ENCODE data around the gene GMEB1.

GMEB1 gene

DNA sequence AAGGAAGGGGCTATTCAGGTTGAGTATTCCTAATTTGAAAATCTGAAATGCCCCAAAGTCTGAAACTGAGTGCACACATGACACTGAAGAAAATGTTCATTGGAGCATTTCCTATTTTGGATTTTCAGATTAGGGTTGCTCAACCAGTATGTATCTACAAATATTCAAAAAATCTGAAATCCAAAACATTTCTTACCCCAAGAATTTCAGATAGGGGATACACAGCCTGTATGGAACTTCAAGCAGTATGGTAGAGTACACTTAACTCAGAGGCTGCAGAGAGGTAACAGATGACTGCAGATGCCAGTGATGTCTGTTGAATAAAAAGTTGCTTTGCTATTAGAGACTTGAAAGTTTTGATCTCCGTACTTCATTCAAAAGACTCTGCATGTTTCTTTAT lies 87.1 kb downstream of the GMEB1 start:
- no peak for DNase-seq

DNA sequence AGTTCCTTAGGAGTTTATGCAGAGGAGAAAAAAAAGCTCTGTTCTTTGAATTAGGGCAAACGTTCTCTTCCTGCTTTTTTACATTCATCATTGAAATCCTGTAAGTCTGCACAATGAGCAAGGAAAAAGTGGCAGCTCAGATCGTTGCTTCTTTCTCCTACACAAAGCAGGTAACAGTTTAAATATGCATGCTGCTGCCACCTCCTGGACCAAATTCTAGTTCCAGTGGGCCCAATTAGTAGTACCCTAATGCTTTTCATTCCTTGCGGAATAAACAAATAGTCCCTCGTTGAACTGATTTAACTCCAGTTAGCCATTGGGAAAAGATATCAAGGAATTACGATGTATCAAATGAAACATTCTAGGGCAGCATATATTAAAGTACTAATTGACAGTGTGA lies 88.3 kb downstream of the GMEB1 start:
- DNase-seq: no peak

DNA sequence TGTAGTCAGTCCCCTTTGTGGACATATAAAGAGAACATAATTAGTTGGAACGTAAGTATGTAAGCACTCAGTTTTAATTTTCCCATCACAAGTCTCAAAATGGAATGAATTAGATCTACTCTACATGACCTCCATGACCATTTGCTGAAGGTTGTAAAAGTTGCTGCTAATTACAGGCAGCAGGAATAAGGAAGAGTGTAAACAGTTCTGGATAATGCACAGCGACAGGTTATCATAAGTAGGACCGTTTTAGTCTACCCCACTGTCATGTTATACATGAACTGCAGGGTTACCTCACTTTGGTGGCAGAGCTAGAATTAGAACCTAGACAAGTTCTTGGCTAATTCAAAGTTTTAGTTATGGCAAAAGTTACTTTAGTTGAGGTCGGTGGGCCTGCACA lies 89.8 kb downstream of the GMEB1 start:
- DNase-seq: no peak

- DNase-seq: no peak
These were observed 90.7 kb downstream of the GMEB1 start for GRCh38 chr1:28759257-28759656.

GRCh38 chr1:28761189-28761588 lies 92.6 kb downstream of the GMEB1 start:
- no peak for DNase-seq

DNA sequence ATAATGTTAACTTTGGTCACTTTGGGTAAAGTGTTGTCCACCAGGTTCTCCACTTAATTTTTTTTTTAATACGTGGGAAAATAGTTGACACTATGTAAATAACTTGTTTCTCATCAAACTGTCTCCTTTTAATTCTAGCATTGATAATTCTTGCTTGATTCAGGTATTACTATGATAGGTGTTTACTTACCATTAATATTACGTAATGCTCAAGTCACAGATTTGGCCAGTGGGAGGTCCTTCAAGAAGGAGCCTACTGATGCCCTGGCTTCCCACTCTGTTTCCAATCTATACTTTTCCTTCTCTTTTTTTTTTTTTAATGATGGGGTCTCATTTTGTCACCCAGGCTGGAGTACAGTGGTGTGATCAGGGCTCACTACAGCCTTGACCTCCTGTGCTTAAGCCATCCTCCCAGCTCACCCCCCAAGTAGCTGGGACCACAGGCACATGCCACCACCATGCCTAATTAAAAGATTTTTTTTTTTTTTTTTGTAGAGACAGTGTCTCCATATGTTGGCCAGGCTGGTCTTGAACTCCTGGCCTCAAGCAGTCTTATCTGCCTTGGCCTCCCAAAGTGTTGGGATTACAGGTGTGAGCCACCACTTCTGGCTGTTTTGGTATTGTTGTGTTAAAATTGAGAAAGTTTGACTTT lies 98.1 kb downstream of the GMEB1 start:
- no peak for DNase-seq
